ENCODE results near the gene KHDC4.

KHDC4 gene

DNA sequence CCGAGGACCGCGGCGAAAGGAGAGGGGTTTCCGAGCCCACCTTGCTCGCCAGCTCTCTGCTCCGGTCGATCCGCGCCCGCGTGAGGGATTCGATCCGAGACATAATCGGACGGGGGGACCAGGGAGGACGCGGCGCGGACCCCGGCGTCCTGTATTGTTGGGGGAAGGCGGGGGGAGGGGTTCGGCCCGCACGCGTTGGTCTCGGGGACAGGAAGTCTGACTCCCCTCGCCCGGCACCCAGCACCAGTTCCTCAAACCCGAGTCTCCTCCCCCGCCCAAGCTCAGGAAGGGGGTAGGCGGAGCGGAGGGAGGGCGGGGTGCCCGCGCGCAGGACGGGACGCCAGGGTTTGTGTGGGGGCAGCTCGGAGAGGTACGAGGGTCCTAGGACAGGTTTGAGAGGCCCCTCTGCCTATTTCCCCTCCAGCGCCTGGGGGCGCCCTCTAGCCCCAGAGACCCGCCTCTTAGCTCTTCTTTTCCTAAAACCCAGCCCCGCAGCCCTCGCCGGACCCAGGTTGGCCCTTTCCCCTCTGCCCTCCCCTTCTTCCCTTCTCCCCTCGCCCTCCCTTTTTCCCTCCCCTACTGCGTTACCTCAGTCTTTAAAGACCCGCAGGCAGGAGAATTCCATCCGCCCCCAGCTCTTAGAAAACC lies 44.2 kb upstream of the KHDC4 start, which contains the start of gene ARHGEF2:
Gene ARHGEF2, minus strand, starts transcription at position 223 of the 648 bp plus-strand sequence. Its CDS starts 120 bp downstream, at position 103.
- TF ChIP-seq, protein P1, sequence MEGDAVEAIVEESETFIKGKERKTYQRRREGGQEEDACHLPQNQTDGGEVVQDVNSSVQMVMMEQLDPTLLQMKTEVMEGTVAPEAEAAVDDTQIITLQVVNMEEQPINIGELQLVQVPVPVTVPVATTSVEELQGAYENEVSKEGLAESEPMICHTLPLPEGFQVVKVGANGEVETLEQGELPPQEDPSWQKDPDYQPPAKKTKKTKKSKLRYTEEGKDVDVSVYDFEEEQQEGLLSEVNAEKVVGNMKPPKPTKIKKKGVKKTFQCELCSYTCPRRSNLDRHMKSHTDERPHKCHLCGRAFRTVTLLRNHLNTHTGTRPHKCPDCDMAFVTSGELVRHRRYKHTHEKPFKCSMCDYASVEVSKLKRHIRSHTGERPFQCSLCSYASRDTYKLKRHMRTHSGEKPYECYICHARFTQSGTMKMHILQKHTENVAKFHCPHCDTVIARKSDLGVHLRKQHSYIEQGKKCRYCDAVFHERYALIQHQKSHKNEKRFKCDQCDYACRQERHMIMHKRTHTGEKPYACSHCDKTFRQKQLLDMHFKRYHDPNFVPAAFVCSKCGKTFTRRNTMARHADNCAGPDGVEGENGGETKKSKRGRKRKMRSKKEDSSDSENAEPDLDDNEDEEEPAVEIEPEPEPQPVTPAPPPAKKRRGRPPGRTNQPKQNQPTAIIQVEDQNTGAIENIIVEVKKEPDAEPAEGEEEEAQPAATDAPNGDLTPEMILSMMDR (conservative IDR thresholded peaks at IDR 0.05), result peak; percentile 36
- H3K27ac ChIP-seq, result peak within 1 kb of the TSS; percentile 78

DNA sequence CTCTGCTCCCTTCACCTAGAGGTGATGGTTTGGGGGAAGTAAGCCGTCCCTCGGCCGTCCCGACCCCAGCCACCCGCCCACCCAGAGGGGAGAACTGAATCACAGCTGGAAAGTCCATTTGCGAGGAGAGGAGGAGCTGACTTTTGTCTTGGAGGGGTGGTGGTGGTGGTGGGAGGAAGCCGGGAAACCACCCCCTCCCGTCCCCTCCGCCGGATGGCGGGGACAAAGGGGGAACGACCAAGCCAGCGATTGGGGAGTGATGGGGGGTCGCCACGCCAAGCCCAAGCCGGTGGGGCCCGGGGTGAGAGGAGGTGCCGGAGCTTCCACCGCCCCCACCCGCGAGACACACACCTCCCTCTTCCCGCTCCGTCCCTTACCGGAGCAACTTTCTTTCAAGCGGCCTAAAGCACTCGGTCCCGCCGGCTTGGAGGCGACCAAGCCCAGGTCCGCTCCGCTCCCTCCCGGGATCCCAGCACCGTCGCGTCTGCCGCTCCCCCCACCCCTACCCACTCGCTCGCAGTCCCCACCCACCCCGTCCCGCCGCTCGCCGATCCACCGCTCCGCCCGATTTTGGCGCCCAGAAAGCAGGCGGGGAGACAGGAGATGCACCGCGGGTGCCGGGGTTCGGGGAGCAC lies 43.6 kb upstream of the KHDC4 start:
- TF ChIP-seq, protein P1 (conservative IDR thresholded peaks at IDR 0.05), result no peak
- peak overlapping the region; percentile 78 for H3K27ac ChIP-seq

DNA sequence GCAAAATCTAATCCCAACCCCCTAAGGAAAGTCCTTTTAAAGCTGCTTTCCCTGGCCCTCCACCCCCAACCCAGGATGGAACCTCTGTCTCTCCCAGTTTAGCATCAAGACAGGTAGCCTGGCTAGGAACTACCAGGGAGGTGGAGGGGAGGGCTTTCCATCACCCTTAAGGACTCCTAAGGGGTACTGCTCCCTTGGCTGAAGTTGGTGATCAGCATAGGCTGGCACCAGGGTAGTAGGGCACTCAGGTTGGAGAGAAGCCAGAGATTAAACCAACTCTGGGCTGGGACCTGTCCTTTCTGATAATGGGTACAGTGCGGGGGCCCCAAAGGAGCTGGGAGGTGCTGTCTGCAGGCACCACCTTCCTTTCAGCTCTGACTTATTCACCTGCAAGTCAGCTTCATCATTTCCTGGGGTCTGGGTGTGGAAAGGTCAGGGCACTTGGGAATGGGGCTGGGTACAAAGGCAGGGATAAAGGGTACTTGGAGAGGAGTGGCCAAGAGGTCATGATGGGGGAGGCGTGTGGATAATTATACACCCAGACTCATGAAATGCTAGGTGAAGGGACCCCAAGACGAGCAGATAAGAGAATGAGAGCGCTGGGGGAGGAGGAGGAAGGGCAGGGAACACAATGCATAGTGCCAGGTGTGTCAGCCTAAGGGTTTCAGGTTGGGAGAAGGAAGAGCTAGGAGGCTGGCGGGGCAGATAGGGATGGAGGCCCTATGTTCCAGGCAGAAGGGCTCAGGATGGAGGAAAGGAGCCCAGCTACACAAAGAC lies 42.9 kb upstream of the KHDC4 start:
- peak overlapping the region; percentile 78; the same call in 1 of the 2 replicates for H3K27ac ChIP-seq
- TF ChIP-seq, protein P1 (conservative IDR thresholded peaks at IDR 0.05), result no peak

DNA sequence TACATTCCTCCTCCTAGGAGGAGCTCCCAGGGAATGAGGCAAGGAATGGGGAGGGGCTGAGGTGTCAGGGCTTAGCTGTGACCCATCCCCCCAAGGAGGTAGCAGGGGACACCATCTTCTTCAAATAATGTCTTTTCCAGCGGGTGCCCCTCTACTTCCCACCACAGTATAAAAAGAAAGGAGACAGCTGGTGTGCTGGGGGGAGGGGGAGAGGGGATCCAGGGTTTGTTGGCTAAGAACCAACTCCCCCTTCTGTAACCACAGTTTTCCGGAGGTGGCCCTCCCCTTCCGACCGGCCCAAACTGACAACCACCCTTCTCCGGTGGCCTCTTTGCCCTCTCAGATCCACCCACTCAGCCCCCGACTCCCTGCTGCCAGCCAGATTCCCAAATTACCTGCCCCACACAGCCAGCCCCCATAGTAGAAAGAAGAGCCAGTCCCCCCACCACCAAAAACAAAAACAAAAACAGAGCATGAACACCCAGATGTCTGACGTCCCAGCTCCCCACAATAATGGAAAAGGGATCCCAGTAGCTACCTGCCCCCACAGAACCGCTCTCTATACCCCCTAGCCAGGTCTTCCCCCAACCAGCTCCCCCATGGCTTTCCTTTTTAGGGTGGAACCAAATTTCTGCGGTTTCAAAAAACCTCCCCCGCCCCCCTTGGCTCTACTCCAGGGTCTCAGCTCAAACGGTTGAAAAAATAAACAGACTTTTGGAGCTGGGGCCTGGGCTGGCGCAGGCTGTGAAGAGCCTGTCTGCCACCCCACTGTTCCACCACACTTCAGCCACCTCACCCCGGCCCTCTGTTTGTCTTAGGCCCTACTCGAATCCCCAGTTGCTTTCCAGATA lies 42.1 kb upstream of the KHDC4 start:
- TF ChIP-seq, protein P1 (conservative IDR thresholded peaks at IDR 0.05), result no peak
- peak overlapping the region; percentile 78; the same call in 1 of the 2 replicates for H3K27ac ChIP-seq

DNA sequence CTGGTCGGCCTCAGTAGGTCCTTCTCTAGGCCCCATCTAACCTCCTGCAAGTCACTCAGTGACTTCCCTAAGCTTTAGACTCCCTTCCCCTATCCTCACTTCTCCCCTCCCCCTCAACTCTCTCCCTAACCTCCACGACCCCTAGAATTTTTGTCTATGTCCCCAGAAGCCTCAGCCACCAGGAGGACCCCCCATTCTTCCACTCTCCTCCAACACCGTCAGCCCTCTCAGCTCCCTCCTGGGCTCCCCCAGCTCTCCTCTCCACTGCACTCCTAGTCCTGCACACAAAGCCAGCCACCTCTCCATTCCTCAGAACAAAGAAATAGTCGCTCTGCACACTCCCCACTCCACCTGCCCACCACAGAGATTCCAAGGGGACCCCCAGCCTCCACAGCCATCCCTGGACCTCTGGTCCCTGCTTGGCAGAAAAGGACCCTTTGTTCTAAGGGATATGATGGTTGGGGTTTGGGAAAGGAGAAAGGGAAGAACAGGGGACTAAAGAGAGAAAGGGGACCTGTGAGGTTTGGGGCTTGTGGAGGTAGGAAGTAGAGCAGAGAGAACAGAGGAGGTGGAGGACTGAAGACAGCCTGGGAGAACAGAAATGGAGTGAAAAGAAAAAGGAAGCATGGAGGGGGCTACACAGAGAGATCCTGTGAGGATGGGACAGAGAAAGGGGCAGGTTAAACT lies 41.3 kb upstream of the KHDC4 start:
- TF ChIP-seq, protein P1 (conservative IDR thresholded peaks at IDR 0.05), result no peak
- no peak overlapping the region for H3K27ac ChIP-seq

DNA sequence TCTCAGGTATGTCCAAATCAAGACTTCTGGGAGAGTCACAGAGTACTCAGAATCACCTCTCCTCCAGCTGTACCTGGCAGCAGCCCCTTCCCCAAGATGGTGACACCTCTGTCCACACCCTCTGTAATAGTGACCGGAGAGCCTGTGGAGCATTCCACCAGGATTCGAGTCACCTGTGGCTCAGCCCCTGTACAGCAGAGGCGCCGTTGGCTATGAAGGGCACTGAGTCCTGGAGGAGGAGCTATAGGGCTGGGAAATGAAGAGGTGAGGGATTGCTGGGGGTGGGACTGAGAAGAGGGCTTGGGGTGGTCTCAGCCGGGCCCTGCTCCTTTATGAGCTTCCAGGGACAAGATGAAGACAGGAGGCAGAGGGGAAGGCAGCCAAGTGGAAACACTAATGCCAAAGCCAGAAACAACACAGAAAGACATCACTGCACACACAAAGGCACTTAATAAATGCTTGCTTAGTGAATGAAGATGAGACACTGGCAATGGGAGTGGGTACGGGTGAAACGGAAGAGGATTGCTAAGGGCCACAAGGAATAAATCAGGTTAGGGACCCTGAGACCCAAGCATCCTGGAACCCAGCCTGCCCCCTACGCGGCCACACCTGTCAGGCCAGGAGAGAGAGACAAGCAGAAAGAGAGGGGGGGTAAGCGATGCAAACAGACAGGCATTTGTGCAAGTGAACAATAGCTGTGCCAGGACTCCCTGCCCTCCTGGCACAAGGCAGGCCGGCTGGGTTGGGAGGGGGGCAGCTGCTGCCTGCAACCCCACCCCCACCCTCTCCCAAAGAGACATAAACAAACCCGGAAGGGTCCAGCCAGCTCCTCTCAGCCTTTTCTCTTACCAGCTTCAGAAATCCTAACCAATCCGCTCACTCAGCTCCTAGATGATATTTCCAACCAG lies 40.2 kb upstream of the KHDC4 start:
- H3K27ac ChIP-seq, result no peak overlapping the region
- TF ChIP-seq, protein P1 (conservative IDR thresholded peaks at IDR 0.05), result no peak
